Small intestine (tissue), 7 donors: Measurements from ENCODE around the gene RESP18. TPM values are rescaled to one million over a fixed set of nuclear protein-coding genes. Genes with fewer than 3 reads are reported as not detected.

Experiments used
- DNase-seq, 2 donors: peaks; one replicate each; pipeline versions ENCODE4 v3.0.0 to v3.0.0-alpha.2; 2013
- FAIRE-seq: peaks from 2 replicates; lab custom pipeline; 2012; peaks lifted over from hg19 to GRCh38; lab: Jason Lieb, UNC
- H3K27ac ChIP-seq, 3 donors: one replicate each; pipeline ENCODE4 v1.5.1; 2013; ENCODE audit warnings: low read length in 2 of 3, mild to moderate bottlenecking in 2 of 3, control low read depth in 1 of 3, inconsistent platforms in 1 of 3, low read depth in 1 of 3, moderate library complexity in 1 of 3
- H3K27me3 ChIP-seq, 3 donors: one replicate each; pipeline ENCODE4 v1.6.1; 2013; ENCODE audit warnings: low read length in 3 of 3, inconsistent platforms in 1 of 3; ENCODE audit not compliant: control insufficient read depth in 3 of 3, insufficient read depth in 3 of 3
- H3K36me3 ChIP-seq, 3 donors: one replicate each; pipeline ENCODE4 v1.6.1; 2013; ENCODE audit warnings: low read length in 3 of 3, inconsistent platforms in 1 of 3, low read depth in 1 of 3, mild to moderate bottlenecking in 1 of 3, moderate library complexity in 1 of 3; ENCODE audit not compliant: control insufficient read depth in 3 of 3, insufficient read depth in 2 of 3
- H3K4me1 ChIP-seq, 3 donors: one replicate each; pipeline ENCODE4 v1.6.1; 2013; ENCODE audit warnings: low read length in 2 of 3, inconsistent platforms in 1 of 3, low read depth in 1 of 3, mild to moderate bottlenecking in 1 of 3, moderate library complexity in 1 of 3; ENCODE audit not compliant: control insufficient read depth in 3 of 3, insufficient read depth in 2 of 3
- H3K4me3 ChIP-seq, 3 donors: one replicate each; pipeline ENCODE4 v1.5.1; 2013; ENCODE audit warnings: low read length in 3 of 3, control low read depth in 1 of 3, inconsistent platforms in 1 of 3, low read depth in 1 of 3, mild to moderate bottlenecking in 1 of 3, moderate library complexity in 1 of 3
- H3K9me3 ChIP-seq, 2 donors: one replicate each; pipeline ENCODE4 v1.6.1; 2013; ENCODE audit warnings: low read depth in 1 of 2, low read length in 1 of 2; ENCODE audit not compliant: control insufficient read depth in 2 of 2, insufficient read depth in 1 of 2
- whole genome bisulfite sequencing, 3 donors: extraction: QIAGEN DNeasy Blood & Tissue Kit; methylation state at CpG; one replicate each; pipeline ENCODE4 v1.1.7; 2013; 5-methylcytosine and 5-hydroxymethylcytosine counted together
- polyA plus RNA-seq, 4 donors: library from polyadenylated mRNA; stranded (reverse) in 3 of 4; unstranded in 1 of 4; fragments of 200-250 nt in 3 of 4; fragments of 120-200 nt in 1 of 4; gene quantifications; one replicate each; pipeline versions ENCODE4 v1.2.1 to v1.2.3, GENCODE V29; 2013
- donor health status: healthy with polysubstance abuse.
- donor health status: control.
- donor health status: control.
- donor health status: Bipolar disorder and iron deficiency.
- donor health status: healthy.

RESP18 gene
- polyA plus RNA-seq, 4 donors: 0.16 to 0.28 TPM; not detected in 2

- WGBS, 3 donors: 5 to 8% (median 6%) methylated on average over 56 to 66 of the region's 66 CpGs
- Histone ChIP-seq H3K4me3 (no peak overlapping the region), H3K27ac (no peak overlapping the region), H3K9me3 (no peaks in the 10 kb centered on the region), H3K4me1 (peaks cover 0 to 4% (median 0%) of the 10 kb centered on the region in 3 donors), H3K27me3 (peaks cover 0 to 57% (median 20%) of the 10 kb centered on the region in 3 donors), H3K36me3 (no peaks in the 10 kb centered on the region)
- FAIRE-seq (no peak), DNase-seq (peak in 1 of 2 donors; percentile 14)
Observed at GRCh38 chr2:219358170-219359075, 25.9 kb upstream of the RESP18 start.

- Histone ChIP-seq H3K4me3 (no peak overlapping the region), H3K27ac (no peak overlapping the region), H3K9me3 (no peaks in the 10 kb centered on the region), H3K27me3 (peaks cover 0 to 70% (median 20%) of the 10 kb centered on the region in 3 donors), H3K36me3 (no peaks in the 10 kb centered on the region), H3K4me1 (peaks cover 0 to 4% (median 0%) of the 10 kb centered on the region in 3 donors)
- WGBS, 3 donors: 39 to 67% (median 64%) methylated on average over 1 of the region's 1 CpG
- DNase-seq: no peak
- FAIRE-seq: no peak
Observed at GRCh38 chr2:219356834-219357233, 24.3 kb upstream of the RESP18 start.

- 61 to 74% (median 64%) methylated on average over 4 of the region's 4 CpGs for WGBS, 3 donors
- Histone ChIP-seq H3K27ac (no peak overlapping the region), H3K9me3 (no peaks in the 10 kb centered on the region), H3K36me3 (no peaks in the 10 kb centered on the region), H3K4me3 (no peak overlapping the region), H3K27me3 (peaks cover 0 to 83% (median 20%) of the 10 kb centered on the region in 3 donors), H3K4me1 (peaks cover 0 to 4% (median 0%) of the 10 kb centered on the region in 3 donors)
- FAIRE-seq (no peak), DNase-seq (no peak)
Observed at GRCh38 chr2:219354582-219354981, 22.0 kb upstream of the RESP18 start.

GRCh38 chr2:219353129-219353528 is 20.6 kb upstream of the RESP18 start:
- Histone ChIP-seq H3K9me3 (no peaks in the 10 kb centered on the region), H3K27ac (no peak overlapping the region), H3K36me3 (no peaks in the 10 kb centered on the region), H3K4me1 (no peaks in the 10 kb centered on the region), H3K4me3 (no peak overlapping the region), H3K27me3 (peaks cover 0 to 75% (median 12%) of the 10 kb centered on the region in 3 donors)
- WGBS, 3 donors: 74 to 86% (median 82%) methylated on average over 5 of the region's 5 CpGs
- FAIRE-seq (no peak), DNase-seq (no peak)

- H3K36me3 ChIP-seq: no peaks in the 10 kb centered on the region
- DNase-seq (peak; percentile 65 to 72), FAIRE-seq (no peak)
- H3K4me3 ChIP-seq: no peak overlapping the region
- WGBS, 3 donors: 8 to 10% (median 9%) methylated on average over 5 of the region's 5 CpGs
- peaks cover 0 to 69% (median 6%) of the 10 kb centered on the region in 3 donors for H3K27me3 ChIP-seq
- no peaks in the 10 kb centered on the region for H3K9me3 ChIP-seq
- no peak overlapping the region for H3K27ac ChIP-seq
- H3K4me1 ChIP-seq: no peaks in the 10 kb centered on the region
Observed at GRCh38 chr2:219352448-219353023, 20.0 kb upstream of the RESP18 start.

GRCh38 chr2:219350710-219351221 is 18.2 kb upstream of the RESP18 start:
- no peaks in the 10 kb centered on the region for H3K36me3 ChIP-seq
- peaks cover 0 to 60% (median 6%) of the 10 kb centered on the region in 3 donors for H3K27me3 ChIP-seq
- DNase-seq (no peak), FAIRE-seq (no peak)
- H3K9me3 ChIP-seq: no peaks in the 10 kb centered on the region
- no peak overlapping the region for H3K4me3 ChIP-seq
- 36 to 54% (median 49%) methylated on average over 4 of the region's 4 CpGs for WGBS, 3 donors
- H3K27ac ChIP-seq: no peak overlapping the region
- H3K4me1 ChIP-seq: no peaks in the 10 kb centered on the region

GRCh38 chr2:219350215-219350614 is 17.7 kb upstream of the RESP18 start:
- Histone ChIP-seq H3K27me3 (peaks cover 0 to 57% (median 4%) of the 10 kb centered on the region in 3 donors), H3K36me3 (no peaks in the 10 kb centered on the region), H3K9me3 (no peaks in the 10 kb centered on the region), H3K27ac (no peak overlapping the region), H3K4me3 (no peak overlapping the region), H3K4me1 (no peaks in the 10 kb centered on the region)
- FAIRE-seq: no peak
- WGBS, 3 donors: 52 to 69% (median 66%) methylated on average over 3 of the region's 3 CpGs
- DNase-seq: no peak

- peaks cover 0 to 19% (median 0%) of the 10 kb centered on the region in 3 donors for H3K27me3 ChIP-seq
- H3K4me1 ChIP-seq: no peaks in the 10 kb centered on the region
- H3K27ac ChIP-seq: no peak overlapping the region
- H3K36me3 ChIP-seq: no peaks in the 10 kb centered on the region
- no peaks in the 10 kb centered on the region for H3K9me3 ChIP-seq
- no peak for DNase-seq
- no peak for FAIRE-seq
- no peak overlapping the region for H3K4me3 ChIP-seq
- 43 to 52% (median 49%) methylated on average over 6 of the region's 6 CpGs for WGBS, 3 donors
Observed at GRCh38 chr2:219344751-219345430, 12.3 kb upstream of the RESP18 start.
